ENCODE data around the gene AKT3. TPM values are rescaled to one million over a fixed set of nuclear protein-coding genes. Genes with fewer than 3 reads are reported as not detected.

AKT3 gene
- total and polyA plus RNA-seq, 4 donors = 7.1 to 53.1 (median 23.8) TPM

DNA sequence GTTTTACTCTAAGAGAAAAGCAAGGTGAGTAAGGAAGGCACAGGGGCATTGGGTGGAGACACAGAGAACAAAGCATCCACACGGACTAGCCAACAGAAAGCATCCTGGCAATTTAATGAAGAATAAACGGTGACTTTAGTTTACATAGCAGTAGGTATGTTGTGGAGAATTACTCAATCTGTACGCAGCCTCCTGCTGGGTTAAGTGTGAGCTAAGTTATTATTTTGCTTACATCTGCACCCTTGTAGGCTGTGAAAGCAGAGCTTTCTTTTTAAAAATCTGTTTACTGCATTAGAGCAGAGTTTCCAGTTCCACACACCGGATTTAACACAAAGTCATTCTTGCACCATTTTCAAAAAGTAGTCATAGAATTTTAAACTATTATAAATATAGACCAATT, 144.5 kb downstream of the AKT3 start:
- TF ChIP-seq, protein P1, sequence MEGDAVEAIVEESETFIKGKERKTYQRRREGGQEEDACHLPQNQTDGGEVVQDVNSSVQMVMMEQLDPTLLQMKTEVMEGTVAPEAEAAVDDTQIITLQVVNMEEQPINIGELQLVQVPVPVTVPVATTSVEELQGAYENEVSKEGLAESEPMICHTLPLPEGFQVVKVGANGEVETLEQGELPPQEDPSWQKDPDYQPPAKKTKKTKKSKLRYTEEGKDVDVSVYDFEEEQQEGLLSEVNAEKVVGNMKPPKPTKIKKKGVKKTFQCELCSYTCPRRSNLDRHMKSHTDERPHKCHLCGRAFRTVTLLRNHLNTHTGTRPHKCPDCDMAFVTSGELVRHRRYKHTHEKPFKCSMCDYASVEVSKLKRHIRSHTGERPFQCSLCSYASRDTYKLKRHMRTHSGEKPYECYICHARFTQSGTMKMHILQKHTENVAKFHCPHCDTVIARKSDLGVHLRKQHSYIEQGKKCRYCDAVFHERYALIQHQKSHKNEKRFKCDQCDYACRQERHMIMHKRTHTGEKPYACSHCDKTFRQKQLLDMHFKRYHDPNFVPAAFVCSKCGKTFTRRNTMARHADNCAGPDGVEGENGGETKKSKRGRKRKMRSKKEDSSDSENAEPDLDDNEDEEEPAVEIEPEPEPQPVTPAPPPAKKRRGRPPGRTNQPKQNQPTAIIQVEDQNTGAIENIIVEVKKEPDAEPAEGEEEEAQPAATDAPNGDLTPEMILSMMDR (IDR thresholded peaks at IDR 0.05; ENCODE audit: control extremely low read depth, extremely low read depth) = no peak
- H3K27me3 ChIP-seq (ENCODE audit: control insufficient read depth in 3 of 3, insufficient read depth in 3 of 3, low read length in 2 of 3) = no peaks in the 10 kb centered on the region
- no peaks in the 10 kb centered on the region for H3K9me3 ChIP-seq (ENCODE audit: control insufficient read depth in 4 of 4, insufficient read depth in 3 of 4, low read length in 3 of 4)
- H3K27ac ChIP-seq (ENCODE audit: low read depth in 1 of 2, low read length in 1 of 2) = no peak overlapping the region
- H3K9ac ChIP-seq (ENCODE audit: insufficient read depth in 1 of 2, low read length in 2 of 2) = no peak overlapping the region
- DNase-seq (no peak), ATAC-seq (ENCODE audit: insufficient read depth, low FRiP score) (no peak)
- peaks cover 0 to 3% (median 0%) of the 10 kb centered on the region in 4 donors for H3K36me3 ChIP-seq (ENCODE audit: control insufficient read depth in 4 of 4, insufficient read depth in 4 of 4, low read length in 4 of 4)
- 77 to 79% methylated on average over 4 of the region's 4 CpGs for WGBS, 2 donors
- H3K4me3 ChIP-seq = no peak overlapping the region
- no peaks in the 10 kb centered on the region for H3K4me1 ChIP-seq (ENCODE audit: control insufficient read depth in 5 of 5, insufficient read depth in 5 of 5, low read length in 5 of 5)

DNA sequence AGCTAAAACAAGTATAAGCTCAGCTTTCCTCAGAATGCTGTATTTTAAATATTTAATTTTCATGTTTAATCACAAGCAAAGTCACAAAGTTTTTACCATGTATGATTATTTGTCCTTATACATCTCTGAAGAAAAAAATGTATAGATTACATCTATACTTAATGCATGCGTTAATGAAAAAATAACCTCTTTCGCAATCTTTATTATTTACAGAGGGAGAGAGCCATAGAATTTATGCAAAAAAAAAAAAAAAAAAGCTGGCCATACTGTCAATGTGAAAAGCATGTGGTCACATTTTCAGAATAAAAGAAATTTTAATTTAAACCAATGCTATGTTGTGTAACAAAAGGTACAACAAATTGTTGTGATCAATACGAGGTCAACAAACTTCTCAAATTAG, 148.2 kb downstream of the AKT3 start:
- H3K9ac ChIP-seq (ENCODE audit: insufficient read depth in 1 of 2, low read length in 2 of 2) = no peak overlapping the region
- no peak for ATAC-seq (ENCODE audit: insufficient read depth, low FRiP score)
- no peak overlapping the region for H3K4me3 ChIP-seq
- TF ChIP-seq, protein P1 (IDR thresholded peaks at IDR 0.05; ENCODE audit: control extremely low read depth, extremely low read depth) = no peak
- peaks cover 0 to 3% (median 0%) of the 10 kb centered on the region in 4 donors for H3K36me3 ChIP-seq (ENCODE audit: control insufficient read depth in 4 of 4, insufficient read depth in 4 of 4, low read length in 4 of 4)
- H3K4me1 ChIP-seq (ENCODE audit: control insufficient read depth in 5 of 5, insufficient read depth in 5 of 5, low read length in 5 of 5) = no peaks in the 10 kb centered on the region
- DNase-seq = no peak
- 92 to 94% methylated on average over 3 of the region's 3 CpGs for WGBS, 2 donors
- H3K27me3 ChIP-seq (ENCODE audit: control insufficient read depth in 3 of 3, insufficient read depth in 3 of 3, low read length in 2 of 3) = no peaks in the 10 kb centered on the region
- H3K27ac ChIP-seq (ENCODE audit: low read depth in 1 of 2, low read length in 1 of 2) = no peak overlapping the region
- H3K9me3 ChIP-seq (ENCODE audit: control insufficient read depth in 4 of 4, insufficient read depth in 3 of 4, low read length in 3 of 4) = no peaks in the 10 kb centered on the region

DNA sequence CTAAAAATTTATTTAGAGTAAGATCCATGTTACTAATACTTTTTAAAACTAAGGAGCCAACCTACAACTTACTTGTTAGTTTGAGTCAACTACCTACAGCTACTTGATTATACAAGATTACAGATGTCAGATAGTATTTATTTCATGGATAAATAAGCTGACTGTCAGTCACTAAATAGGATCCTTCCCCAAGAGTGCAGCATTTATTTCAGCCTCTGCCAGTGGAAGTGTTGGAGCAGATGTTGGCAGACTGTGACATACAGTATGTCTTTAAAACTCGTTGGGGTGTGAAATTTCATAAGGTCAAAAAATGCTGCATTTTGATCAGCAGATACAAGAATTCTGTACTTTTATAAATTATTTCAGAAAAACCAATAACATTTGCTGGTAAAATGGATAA, 156.2 kb downstream of the AKT3 start:
- Histone ChIP-seq H3K36me3 (ENCODE audit: control insufficient read depth in 4 of 4, insufficient read depth in 4 of 4, low read length in 4 of 4) (peaks cover 0 to 6% (median 0%) of the 10 kb centered on the region in 4 donors), H3K4me3 (no peak overlapping the region), H3K4me1 (ENCODE audit: control insufficient read depth in 5 of 5, insufficient read depth in 5 of 5, low read length in 5 of 5) (no peaks in the 10 kb centered on the region), H3K27ac (ENCODE audit: low read depth in 1 of 2, low read length in 1 of 2) (no peak overlapping the region), H3K9ac (ENCODE audit: insufficient read depth in 1 of 2, low read length in 2 of 2) (no peak overlapping the region), H3K9me3 (ENCODE audit: control insufficient read depth in 4 of 4, insufficient read depth in 3 of 4, low read length in 3 of 4) (no peaks in the 10 kb centered on the region), H3K27me3 (ENCODE audit: control insufficient read depth in 3 of 3, insufficient read depth in 3 of 3, low read length in 2 of 3) (no peaks in the 10 kb centered on the region)
- DNase-seq (peak in 1 of 3 donors; percentile 31), ATAC-seq (ENCODE audit: insufficient read depth, low FRiP score) (no peak)
- 74 to 79% methylated on average over 1 of the region's 1 CpG for WGBS, 2 donors
- TF ChIP-seq, protein P1 (IDR thresholded peaks at IDR 0.05; ENCODE audit: control extremely low read depth, extremely low read depth) = no peak

DNA sequence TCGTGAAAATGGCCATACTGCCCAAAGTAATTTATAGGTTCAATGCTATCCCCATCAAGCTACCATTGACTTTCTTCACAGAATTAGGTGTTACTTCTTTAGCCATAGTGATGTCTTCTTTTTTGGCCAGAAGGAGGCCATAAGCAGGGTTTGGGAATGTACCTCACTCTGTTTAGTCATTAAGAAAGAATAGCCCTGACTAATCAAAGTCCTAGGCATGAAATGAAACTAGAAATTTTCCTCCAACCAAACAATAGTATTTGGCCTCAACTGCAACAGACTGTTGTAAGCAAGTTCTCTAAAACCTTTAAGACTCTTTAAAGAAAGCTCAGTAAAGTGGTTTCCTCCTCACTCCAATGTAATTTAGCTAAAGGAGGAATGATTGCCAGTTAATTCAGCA, 163.9 kb downstream of the AKT3 start:
- Histone ChIP-seq H3K27me3 (ENCODE audit: control insufficient read depth in 3 of 3, insufficient read depth in 3 of 3, low read length in 2 of 3) (no peaks in the 10 kb centered on the region), H3K27ac (ENCODE audit: low read depth in 1 of 2, low read length in 1 of 2) (no peak overlapping the region), H3K4me1 (ENCODE audit: control insufficient read depth in 5 of 5, insufficient read depth in 5 of 5, low read length in 5 of 5) (no peaks in the 10 kb centered on the region), H3K9me3 (ENCODE audit: control insufficient read depth in 4 of 4, insufficient read depth in 3 of 4, low read length in 3 of 4) (no peaks in the 10 kb centered on the region), H3K36me3 (ENCODE audit: control insufficient read depth in 4 of 4, insufficient read depth in 4 of 4, low read length in 4 of 4) (peaks cover 0 to 2% (median 0%) of the 10 kb centered on the region in 4 donors), H3K9ac (ENCODE audit: insufficient read depth in 1 of 2, low read length in 2 of 2) (no peak overlapping the region), H3K4me3 (no peak overlapping the region)
- TF ChIP-seq, protein P1 (IDR thresholded peaks at IDR 0.05; ENCODE audit: control extremely low read depth, extremely low read depth) = no peak
- no peak for ATAC-seq (ENCODE audit: insufficient read depth, low FRiP score)
- DNase-seq = no peak
- WGBS, 2 donors = 100% methylated on average over 1 of the region's 1 CpG
